Sigmoid colon (tissue), 7 donors: ENCODE data around the gene LRRC43. TPM values are rescaled to one million over a fixed set of nuclear protein-coding genes. Genes with fewer than 3 reads are reported as not detected.

Experiments used
- DNase-seq: peaks from one replicate; pipeline ENCODE4 v3.0.0-alpha.2; 2019
- H3K27ac ChIP-seq, 4 donors: fragments of 200-600 bp; sonication (generic); one replicate each; pipeline ENCODE4 v1.5.1; 2016 to 2019; ENCODE audit warnings: mild to moderate bottlenecking in 1 of 4
- H3K27me3 ChIP-seq, 3 donors: fragments of 200-600 bp; sonication (generic); one replicate each; pipeline ENCODE4 v1.5.1; 2019; ENCODE audit warnings: mild to moderate bottlenecking in 1 of 3
- H3K36me3 ChIP-seq, 4 donors: fragments of 200-600 bp; sonication (generic); one replicate each; pipeline ENCODE4 v1.5.1; 2016 to 2019
- H3K4me1 ChIP-seq, 4 donors: fragments of 200-600 bp; sonication (generic); one replicate each; pipeline ENCODE4 v1.5.1; 2017 to 2019
- H3K4me3 ChIP-seq, 4 donors: fragments of 200-600 bp; sonication (generic); one replicate each; pipeline ENCODE4 v1.5.1; 2017 to 2019; ENCODE audit warnings: mild to moderate bottlenecking in 2 of 4, moderate library complexity in 1 of 4
- H3K9me3 ChIP-seq, 4 donors: fragments of 200-600 bp in 3 of 4; sonication (generic) in 3 of 4; one replicate each; pipeline versions ENCODE4 v1.5.1 to v1.6.1; 2013 to 2019
- CTCF ChIP-seq, 4 experiments: fragments of 450-650 bp in 3 of 4; fragments of 200-600 bp in 1 of 4; IDR thresholded peaks; one replicate each; pipeline ENCODE4 v1.5.1; 2016 to 2019; ENCODE audit warnings: antibody characterized with exemption in 4 of 4, mild to moderate bottlenecking in 3 of 4, moderate library complexity in 2 of 4
- EP300 ChIP-seq, 4 donors: sonication (generic); formaldehyde crosslinking; IDR thresholded peaks; one replicate each; pipeline ENCODE4 v1.6.1; 2017; ENCODE audit warnings: antibody characterized with exemption in 4 of 4
- POLR2A ChIP-seq, 2 donors: fragments of 450-650 bp; IDR thresholded peaks; one replicate each; pipeline ENCODE4 v1.6.1; 2016; ENCODE audit warnings: antibody characterized with exemption in 2 of 2, mild to moderate bottlenecking in 2 of 2, moderate library complexity in 2 of 2
- POLR2AphosphoS5 ChIP-seq, 4 donors: sonication (generic); formaldehyde crosslinking; IDR thresholded peaks; one replicate each; pipeline ENCODE4 v1.6.1; 2017; ENCODE audit warnings: antibody characterized with exemption in 4 of 4
- WGBS, 2 donors: extraction: QIAGEN DNeasy Blood & Tissue Kit; methylation state at CpG; one replicate each; pipeline ENCODE4 v1.1.7; 2013; 5-methylcytosine and 5-hydroxymethylcytosine counted together
- intact Hi-C: fragments of 100-400 bp; cut with DNase I; formaldehyde crosslinking; loops from one replicate; pipeline ENCODE4 v1.15.1; 2023
- polyA plus RNA-seq, 3 donors: library from polyadenylated mRNA; stranded (reverse); fragments of 200-250 nt; gene quantifications; one replicate each; pipeline ENCODE4 v1.2.3, GENCODE V29; 2013
- total RNA-seq, 4 donors: library from RNA; depleted of rRNA; stranded (reverse); fragments of >200 nt; gene quantifications; one replicate each; pipeline ENCODE4 v1.1.0, GENCODE V29; 2016
- donor health status: healthy with polysubstance abuse.
- donor health status: Bipolar disorder and iron deficiency.
- donor health status: healthy.

The LRRC43 gene
- total and polyA plus RNA-seq, 7 donors: 0.19 to 4.4 (median 1.2) TPM; not detected in 3

GRCh38 chr12:122207391-122207790 lies 24.5 kb downstream of the LRRC43 start:
- no peak overlapping the region for H3K4me3 ChIP-seq
- peaks cover 0 to 20% (median 19%) of the 10 kb centered on the region in 4 donors for H3K4me1 ChIP-seq
- H3K9me3 ChIP-seq: no peaks in the 10 kb centered on the region
- DNase-seq: no peak
- H3K27ac ChIP-seq: no peak overlapping the region
- H3K27me3 ChIP-seq: peaks cover 12 to 38% (median 33%) of the 10 kb centered on the region in 3 donors
- TF ChIP-seq CTCF (IDR thresholded peaks at IDR 0.05) (no peak), POLR2A (IDR thresholded peaks at IDR 0.05) (no peak), POLR2AphosphoS5 (IDR thresholded peaks at IDR 0.05) (no peak), EP300 (IDR thresholded peaks at IDR 0.05) (no peak)
- intact Hi-C loops: no loop called here
- WGBS, 2 donors: 89 to 92% methylated on average over 8 of the region's 8 CpGs
- peaks cover 12 to 57% (median 40%) of the 10 kb centered on the region in 4 donors for H3K36me3 ChIP-seq

- H3K27me3 ChIP-seq: peaks cover 11 to 29% (median 25%) of the 10 kb centered on the region in 3 donors
- H3K36me3 ChIP-seq: peaks cover 12 to 66% (median 48%) of the 10 kb centered on the region in 4 donors
- TF ChIP-seq POLR2AphosphoS5 (IDR thresholded peaks at IDR 0.05) (no peak), CTCF (IDR thresholded peaks at IDR 0.05) (no peak), POLR2A (IDR thresholded peaks at IDR 0.05) (no peak), EP300 (IDR thresholded peaks at IDR 0.05) (no peak)
- WGBS, 2 donors: 93 to 95% methylated on average over 18 of the region's 18 CpGs
- no peak overlapping the region for H3K27ac ChIP-seq
- H3K9me3 ChIP-seq: no peaks in the 10 kb centered on the region
- no peak overlapping the region for H3K4me3 ChIP-seq
- peaks cover 0 to 15% (median 14%) of the 10 kb centered on the region in 4 donors for H3K4me1 ChIP-seq
- DNase-seq: no peak
- intact Hi-C loops: no loop called here
These were observed 25.3 kb downstream of the LRRC43 start for GRCh38 chr12:122208073-122208820.

GRCh38 chr12:122215771-122216170 lies 32.8 kb downstream of the LRRC43 start:
- no peak for TF ChIP-seq EP300 (IDR thresholded peaks at IDR 0.05)
- no peak for TF ChIP-seq POLR2A (IDR thresholded peaks at IDR 0.05)
- no peak for TF ChIP-seq POLR2AphosphoS5 (IDR thresholded peaks at IDR 0.05)
- TF ChIP-seq CTCF (IDR thresholded peaks at IDR 0.05): no peak
- Histone ChIP-seq H3K4me3 (no peak overlapping the region), H3K27me3 (no peaks in the 10 kb centered on the region), H3K36me3 (peaks cover 28 to 100% (median 64%) of the 10 kb centered on the region in 4 donors), H3K27ac (no peak overlapping the region), H3K4me1 (no peaks in the 10 kb centered on the region), H3K9me3 (no peaks in the 10 kb centered on the region)
- whole genome bisulfite sequencing, 2 donors: 90 to 94% methylated on average over 5 of the region's 5 CpGs
- intact Hi-C loops: no loop called here
- DNase-seq: no peak

- no peak for DNase-seq
- WGBS, 2 donors: 93 to 95% methylated on average over 1 of the region's 1 CpG
- Histone ChIP-seq H3K4me3 (no peak overlapping the region), H3K4me1 (no peaks in the 10 kb centered on the region), H3K27me3 (no peaks in the 10 kb centered on the region), H3K27ac (no peak overlapping the region), H3K9me3 (no peaks in the 10 kb centered on the region), H3K36me3 (peaks cover 28 to 100% (median 65%) of the 10 kb centered on the region in 4 donors)
- TF ChIP-seq CTCF (IDR thresholded peaks at IDR 0.05): no peak
- no peak for TF ChIP-seq POLR2AphosphoS5 (IDR thresholded peaks at IDR 0.05)
- TF ChIP-seq POLR2A (IDR thresholded peaks at IDR 0.05): no peak
- no peak for TF ChIP-seq EP300 (IDR thresholded peaks at IDR 0.05)
- intact Hi-C loops: no loop called here
These were observed 33.5 kb downstream of the LRRC43 start for GRCh38 chr12:122216445-122216844.
